Activated T-helper 1 cell treated with anti-CD3 and anti-CD28 coated beads, Interleukin-2, amount 50 U/mL, for 16 hours (primary cell): ENCODE results near the gene CTRL.
"Not testable (repeated sequence)": the region's sequence is repeated elsewhere in the genome, so short reads cannot be mapped to it uniquely, and the experiment has no call there.

Experiments
- DNase-seq, 2 donors: peaks; one replicate each; pipeline ENCODE4 v3.0.0-alpha.2; 2020; ENCODE audit warnings: low read depth in 1 of 2, low spot score in 1 of 2

Gene CTRL

GRCh38 chr16:67924140-67924906 is 7.3 kb downstream of the CTRL start:
- DNase-seq: no peak

- no peak for DNase-seq
These were observed 8.1 kb downstream of the CTRL start for GRCh38 chr16:67923414-67924116.

DNA sequence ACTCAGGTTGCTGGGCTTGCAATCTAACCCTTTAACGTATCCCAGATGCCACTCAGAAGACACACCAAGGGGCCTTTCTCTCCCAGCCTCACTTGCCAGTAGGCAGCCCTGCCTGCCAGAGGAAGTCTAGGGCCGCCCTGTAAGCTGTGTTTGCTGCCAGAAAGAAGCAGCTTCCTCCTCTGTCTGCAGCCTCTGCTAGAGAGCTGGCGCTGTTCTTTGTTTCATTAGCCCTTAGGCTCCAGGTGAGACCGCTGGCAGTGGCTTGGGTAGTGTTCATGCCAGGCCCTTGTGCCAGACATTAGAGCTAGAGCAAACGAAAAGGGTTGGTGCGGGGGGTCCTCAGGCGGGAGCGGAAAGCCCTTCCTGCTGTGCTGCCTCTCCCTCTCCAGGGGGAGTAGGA is 8.9 kb downstream of the CTRL start:
- no peak for DNase-seq

GRCh38 chr16:67922221-67922620 is 9.4 kb downstream of the CTRL start:
- no peak for DNase-seq

GRCh38 chr16:67919622-67920221 is 11.9 kb downstream of the CTRL start:
- DNase-seq: no peak

- no peak for DNase-seq
These were observed 13.8 kb downstream of the CTRL start for GRCh38 chr16:67917852-67918236.

DNA sequence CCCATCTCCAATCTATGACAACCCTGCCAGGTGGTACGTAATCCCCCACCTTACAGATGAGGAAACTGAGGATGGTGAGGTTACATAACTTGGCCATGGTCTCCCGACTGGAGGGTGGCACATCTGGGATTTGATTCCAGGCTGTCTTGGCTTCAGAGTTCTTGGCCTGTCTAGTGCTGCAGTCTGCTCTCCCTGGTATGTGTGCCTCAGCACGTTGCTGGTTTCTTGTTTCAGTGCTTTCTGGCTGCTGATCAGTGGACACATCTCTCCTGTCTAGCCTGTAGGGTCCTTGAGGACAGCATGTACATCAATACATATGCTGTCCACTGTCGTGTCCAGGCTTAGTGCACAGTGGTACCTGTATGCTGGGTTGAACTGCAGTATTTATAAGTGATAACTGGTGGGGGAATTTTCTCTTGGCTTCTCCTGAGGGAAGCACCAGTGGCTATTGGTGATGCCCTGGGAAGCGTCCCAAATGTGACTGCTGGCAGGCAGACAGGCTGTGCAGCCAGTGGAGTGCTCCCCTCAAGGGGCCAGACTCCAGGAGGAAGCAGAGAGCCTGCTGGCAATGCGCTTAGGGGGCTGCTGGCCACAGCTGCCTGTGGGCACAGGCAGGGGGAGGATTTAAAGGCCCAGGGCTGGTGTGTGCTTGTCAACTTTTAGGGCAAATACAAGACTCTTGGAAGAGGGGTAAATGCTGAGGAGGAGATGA is 14.4 kb downstream of the CTRL start:
- DNase-seq: no peak

- no peak for DNase-seq
These were observed 15.6 kb downstream of the CTRL start for GRCh38 chr16:67915831-67916723.

GRCh38 chr16:67915496-67915769 is 16.2 kb downstream of the CTRL start:
- not testable (repeated sequence) for DNase-seq

DNA sequence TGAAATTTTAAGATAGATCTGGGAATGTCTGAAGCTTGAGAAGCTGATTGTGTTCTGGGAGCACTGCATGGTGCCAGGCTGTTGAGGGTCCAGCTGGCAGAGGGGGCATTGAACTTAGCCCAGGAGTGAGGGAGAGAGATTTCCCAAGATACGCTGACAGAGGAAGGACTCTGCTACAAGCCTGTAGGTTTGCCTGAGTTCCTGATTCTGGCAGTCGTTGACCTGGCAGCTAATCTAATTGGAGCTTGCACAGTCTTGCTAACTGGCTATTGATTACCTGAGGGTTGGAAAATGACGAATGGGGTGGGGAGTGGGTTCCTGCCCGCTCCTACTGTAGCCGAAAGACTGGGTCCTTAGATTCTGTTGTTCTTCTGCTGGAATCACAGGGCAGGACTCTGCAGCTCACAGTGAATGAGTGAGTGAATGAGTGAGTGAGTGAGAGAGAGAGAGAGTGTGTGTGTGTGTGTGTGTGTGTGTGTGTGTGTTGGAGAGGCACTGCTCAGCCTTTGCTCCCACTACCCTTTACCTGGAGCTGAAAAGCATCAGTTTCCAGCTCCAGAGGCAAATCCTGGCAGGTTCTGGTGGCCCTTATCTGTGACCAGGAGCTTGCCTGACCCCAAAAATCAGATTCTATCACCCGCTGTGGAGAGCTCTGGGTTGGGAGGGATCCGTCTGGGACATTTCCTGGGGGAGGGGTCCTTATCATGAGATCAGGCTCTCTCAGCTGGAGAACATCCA is 16.7 kb downstream of the CTRL start:
- DNase-seq: no peak

DNA sequence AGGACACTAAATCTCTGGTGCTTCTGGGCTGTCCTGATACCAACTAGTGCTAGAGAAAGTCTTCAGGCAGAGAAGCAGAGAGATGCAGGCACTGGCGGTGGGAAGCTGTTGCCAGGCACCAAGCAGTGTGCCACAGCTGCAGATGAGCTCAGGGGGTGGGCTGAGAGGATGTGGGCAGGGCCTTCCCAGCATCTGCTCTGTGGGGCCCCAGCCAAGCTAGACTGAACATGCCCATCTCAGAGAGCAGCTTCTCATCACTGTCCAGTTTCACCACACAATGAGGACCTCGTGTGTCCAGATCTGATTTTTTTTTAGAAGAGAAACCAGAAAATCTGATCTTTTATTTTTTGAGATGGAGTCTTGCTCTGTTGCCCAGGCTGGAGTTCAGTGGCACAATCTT is 21.5 kb downstream of the CTRL start:
- DNase-seq: no peak

- no peak for DNase-seq
These were observed 22.5 kb downstream of the CTRL start for GRCh38 chr16:67909056-67909742.

DNA sequence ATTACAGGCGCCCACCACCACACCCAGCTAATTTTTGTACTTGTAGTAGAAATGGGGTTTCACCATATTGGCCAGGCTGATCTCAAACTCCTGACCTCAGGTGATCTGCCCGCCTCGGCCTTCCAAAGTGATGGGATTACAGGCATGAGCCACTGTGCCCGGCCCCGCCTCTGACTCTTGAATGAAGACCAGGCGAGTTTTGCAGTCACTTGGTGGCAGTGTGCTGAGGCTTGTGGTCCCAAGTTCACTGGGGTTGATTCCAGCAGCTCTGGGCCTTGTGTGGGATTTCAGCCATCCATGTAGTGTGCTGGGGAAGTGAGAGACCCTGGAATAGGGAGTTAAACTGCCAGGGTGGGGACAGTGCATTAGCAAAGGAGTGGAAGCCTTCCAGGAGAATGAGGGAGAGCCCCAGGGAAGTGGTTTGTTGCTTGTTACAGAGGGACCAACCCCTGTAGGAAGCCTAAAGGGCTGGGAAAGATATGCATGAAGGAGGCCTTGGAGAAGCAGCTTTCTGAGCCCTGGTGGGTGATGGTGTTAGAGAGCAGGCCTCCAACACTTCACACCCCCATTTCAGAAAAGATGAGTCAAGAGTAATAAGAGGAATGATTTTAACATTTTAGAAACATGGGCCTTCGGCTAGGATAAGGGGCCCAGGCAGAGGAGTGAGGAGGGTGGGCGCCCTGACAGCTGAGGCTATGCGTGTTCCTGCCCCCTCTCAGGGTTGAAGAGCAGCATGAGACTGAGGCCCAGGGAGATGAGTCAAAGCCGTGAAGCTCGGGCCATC is 24.1 kb downstream of the CTRL start:
- DNase-seq: no peak

- no peak for DNase-seq
These were observed 28.8 kb downstream of the CTRL start for GRCh38 chr16:67902831-67903230.

DNA sequence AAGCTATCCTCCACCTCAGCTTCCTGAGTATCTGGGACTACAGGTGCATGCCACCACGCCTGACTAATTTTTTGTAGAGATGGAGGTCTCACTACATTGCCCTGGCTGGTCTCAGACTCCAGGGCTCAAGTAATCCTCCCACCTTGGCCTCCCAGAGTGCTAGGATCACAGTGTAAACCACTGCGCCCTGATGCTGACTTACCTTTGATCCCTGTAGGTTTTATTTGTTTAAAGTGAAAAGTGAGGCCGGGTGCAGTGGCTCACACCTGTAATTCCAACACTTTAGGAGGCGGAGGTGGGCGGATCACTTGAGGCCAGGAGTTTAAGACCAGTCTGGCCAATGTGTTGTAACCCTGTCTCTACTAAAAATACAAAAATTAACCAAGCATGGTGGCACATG is 29.9 kb downstream of the CTRL start:
- no peak for DNase-seq

DNA sequence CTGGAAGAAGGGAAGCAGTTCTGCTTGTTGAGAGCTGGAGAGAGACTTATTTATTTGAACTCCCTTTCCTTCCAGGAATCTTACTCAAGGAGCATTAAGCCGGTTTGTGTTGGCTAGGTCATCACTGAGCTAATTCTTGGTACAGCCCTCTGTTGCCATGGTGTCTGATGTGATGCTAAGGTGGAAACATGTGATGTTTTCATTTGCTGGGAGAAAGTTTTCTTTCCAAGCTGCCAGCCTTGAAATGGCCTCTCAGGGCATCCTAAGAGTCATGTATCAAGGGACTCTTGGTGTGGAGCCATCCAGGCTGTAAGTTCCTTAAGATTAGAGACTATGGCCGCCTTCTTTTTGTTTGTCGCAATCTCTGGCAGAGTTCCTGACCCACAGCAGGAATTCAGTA is 34.4 kb downstream of the CTRL start:
- DNase-seq: no peak

DNA sequence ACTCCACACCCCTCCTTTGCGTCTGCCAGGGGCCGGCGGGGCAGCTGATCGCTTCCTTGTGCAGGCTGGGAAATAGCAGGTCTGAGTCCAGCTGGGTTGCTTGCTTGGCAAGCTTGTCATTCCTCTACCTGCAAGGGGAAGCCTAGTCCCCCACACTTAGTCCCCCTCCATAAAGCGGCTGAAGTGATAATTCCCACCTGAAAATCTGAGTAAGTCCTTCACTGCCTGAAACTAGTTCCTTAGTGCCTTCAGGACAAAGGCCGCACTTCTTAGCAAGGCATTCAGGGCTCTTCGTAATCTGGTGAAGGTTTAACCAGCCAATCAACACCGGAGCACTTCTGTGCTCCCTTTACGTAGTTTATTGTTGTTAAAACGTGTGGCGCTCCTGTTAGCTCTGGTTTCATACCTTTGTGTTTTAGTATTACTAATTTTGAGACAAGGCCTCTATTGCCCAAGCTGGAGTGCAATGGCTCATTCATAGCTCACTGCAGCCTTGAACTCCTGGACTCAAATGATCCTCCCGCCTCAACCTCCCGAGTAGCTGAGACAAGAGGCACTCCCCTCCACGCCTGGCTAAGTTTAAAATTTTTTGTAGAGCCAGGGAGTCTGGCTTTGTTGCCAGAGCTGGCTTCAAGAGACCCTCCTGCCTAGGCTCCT is 37.8 kb downstream of the CTRL start:
- DNase-seq: no peak
